SK-N-SH treated with all-trans-retinoic acid at 6 μM for 48 hours (cell line): ENCODE data around the gene DLG2.

Experiments used
- CSDC2 ChIP-seq: fragments of 250-450 bp; sonication (Bioruptor Pico); IDR thresholded peaks from 2 replicates; pipeline ENCODE4 v1.5.0; 2020; ENCODE audit warnings: mild to moderate bottlenecking, moderate library complexity
- GLIS3 ChIP-seq: fragments of 250-450 bp; sonication (Bioruptor Pico); IDR thresholded peaks from 2 replicates; pipeline ENCODE4 v1.5.0; 2020; ENCODE audit warnings: mild to moderate bottlenecking, moderate library complexity
- ISL1 ChIP-seq: fragments of 250-450 bp; sonication (Bioruptor Pico); IDR thresholded peaks from 2 replicates; pipeline ENCODE4 v2.1.2; 2022; ENCODE audit warnings: mild to moderate bottlenecking, moderate library complexity
- ZC3H10 ChIP-seq: fragments of 250-450 bp; sonication (Bioruptor Pico); IDR thresholded peaks from 2 replicates; pipeline ENCODE4 v1.5.1; 2021; ENCODE audit warnings: mild to moderate bottlenecking, moderate library complexity
- ZFP3 ChIP-seq: fragments of 250-450 bp; sonication (Bioruptor Pico); IDR thresholded peaks from 2 replicates; pipeline ENCODE4 v1.5.0; 2020; ENCODE audit warnings: mild to moderate bottlenecking, moderate library complexity
- ZFP30 ChIP-seq: fragments of 450-650 bp; formaldehyde crosslinking; IDR thresholded peaks from 2 replicates; pipeline ENCODE4 v1.5.0; 2022; ENCODE audit warnings: mild to moderate bottlenecking, moderate library complexity
- ZNF565 ChIP-seq: fragments of 450-650 bp; formaldehyde crosslinking; conservative IDR thresholded peaks from 2 replicates; pipeline ENCODE4 v1.5.0; 2020; ENCODE audit warnings: low read depth, mild to moderate bottlenecking, moderate library complexity
- TF ChIP-seq, protein P1 (sequence below): fragments of 250-450 bp; sonication (Bioruptor Pico); IDR thresholded peaks from 2 replicates; pipeline ENCODE4 v1.8.0; 2021; ENCODE audit warnings: low read depth, mild to moderate bottlenecking, moderate library complexity, borderline replicate concordance

- TF ChIP-seq ZFP30 (CRISPR knock-in tag) (no peak), CSDC2 (CRISPR knock-in tag) (no peak), ISL1 (no peak), GLIS3 (CRISPR knock-in tag) (no peak), ZFP3 (CRISPR knock-in tag) (no peak), ZC3H10 (CRISPR knock-in tag) (no peak), ZNF565 (CRISPR knock-in tag) (no peak)
- TF ChIP-seq, protein P1, sequence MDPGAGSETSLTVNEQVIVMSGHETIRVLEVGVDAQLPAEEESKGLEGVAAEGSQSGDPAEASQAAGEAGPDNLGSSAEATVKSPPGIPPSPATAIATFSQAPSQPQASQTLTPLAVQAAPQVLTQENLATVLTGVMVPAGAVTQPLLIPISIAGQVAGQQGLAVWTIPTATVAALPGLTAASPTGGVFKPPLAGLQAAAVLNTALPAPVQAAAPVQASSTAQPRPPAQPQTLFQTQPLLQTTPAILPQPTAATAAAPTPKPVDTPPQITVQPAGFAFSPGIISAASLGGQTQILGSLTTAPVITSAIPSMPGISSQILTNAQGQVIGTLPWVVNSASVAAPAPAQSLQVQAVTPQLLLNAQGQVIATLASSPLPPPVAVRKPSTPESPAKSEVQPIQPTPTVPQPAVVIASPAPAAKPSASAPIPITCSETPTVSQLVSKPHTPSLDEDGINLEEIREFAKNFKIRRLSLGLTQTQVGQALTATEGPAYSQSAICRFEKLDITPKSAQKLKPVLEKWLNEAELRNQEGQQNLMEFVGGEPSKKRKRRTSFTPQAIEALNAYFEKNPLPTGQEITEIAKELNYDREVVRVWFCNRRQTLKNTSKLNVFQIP (CRISPR knock-in tag): no peak
These were observed 1100.9 kb downstream of the DLG2 start for GRCh38 chr11:84526250-84526649.
